Activated T-helper 17 cell treated with anti-CD3 and anti-CD28 coated beads, Interleukin-2, amount 50 U/mL, for 72 hours (primary cell): ENCODE data around the gene MPP2. TPM values are rescaled to one million over a fixed set of nuclear protein-coding genes. Genes with fewer than 3 reads are reported as not detected.
"Not testable (repeated sequence)": the region's sequence is repeated elsewhere in the genome, so short reads cannot be mapped to it uniquely, and the experiment has no call there.

Experiments used
- ATAC-seq: fragments of 150-1000 bp; cut with Tn5 transposase; replicated peaks from 2 replicates; pipeline ENCODE4 v1.10.0; 2021; ENCODE audit warnings: mild to moderate bottlenecking, moderate library complexity
- H3K27ac Mint-ChIP-seq: one replicate; pipeline ENCODE4 v1.8.0; 2022; ENCODE audit warnings: mixed read lengths
- H3K27me3 Mint-ChIP-seq: one replicate; pipeline ENCODE4 v1.8.0; 2022; ENCODE audit warnings: mixed read lengths
- H3K36me3 Mint-ChIP-seq: one replicate; pipeline ENCODE4 v1.8.0; 2022; ENCODE audit warnings: low read depth, mild to moderate bottlenecking, mixed read lengths
- H3K4me1 Mint-ChIP-seq: one replicate; pipeline ENCODE4 v1.8.0; 2022; ENCODE audit warnings: mixed read lengths
- H3K4me3 Mint-ChIP-seq: one replicate; pipeline ENCODE4 v1.8.0; 2022; ENCODE audit warnings: mild to moderate bottlenecking, mixed read lengths
- H3K9me3 Mint-ChIP-seq: one replicate; pipeline ENCODE4 v1.8.0; 2022; ENCODE audit warnings: mixed read lengths
- total RNA-seq, 2 donors: library from RNA; stranded (reverse); gene quantifications; one replicate each; pipeline ENCODE4 v1.2.3, GENCODE V29; 2022

The MPP2 gene
- total RNA-seq, 2 donors from 2014 or later: 1.3 to 3.3 TPM

DNA sequence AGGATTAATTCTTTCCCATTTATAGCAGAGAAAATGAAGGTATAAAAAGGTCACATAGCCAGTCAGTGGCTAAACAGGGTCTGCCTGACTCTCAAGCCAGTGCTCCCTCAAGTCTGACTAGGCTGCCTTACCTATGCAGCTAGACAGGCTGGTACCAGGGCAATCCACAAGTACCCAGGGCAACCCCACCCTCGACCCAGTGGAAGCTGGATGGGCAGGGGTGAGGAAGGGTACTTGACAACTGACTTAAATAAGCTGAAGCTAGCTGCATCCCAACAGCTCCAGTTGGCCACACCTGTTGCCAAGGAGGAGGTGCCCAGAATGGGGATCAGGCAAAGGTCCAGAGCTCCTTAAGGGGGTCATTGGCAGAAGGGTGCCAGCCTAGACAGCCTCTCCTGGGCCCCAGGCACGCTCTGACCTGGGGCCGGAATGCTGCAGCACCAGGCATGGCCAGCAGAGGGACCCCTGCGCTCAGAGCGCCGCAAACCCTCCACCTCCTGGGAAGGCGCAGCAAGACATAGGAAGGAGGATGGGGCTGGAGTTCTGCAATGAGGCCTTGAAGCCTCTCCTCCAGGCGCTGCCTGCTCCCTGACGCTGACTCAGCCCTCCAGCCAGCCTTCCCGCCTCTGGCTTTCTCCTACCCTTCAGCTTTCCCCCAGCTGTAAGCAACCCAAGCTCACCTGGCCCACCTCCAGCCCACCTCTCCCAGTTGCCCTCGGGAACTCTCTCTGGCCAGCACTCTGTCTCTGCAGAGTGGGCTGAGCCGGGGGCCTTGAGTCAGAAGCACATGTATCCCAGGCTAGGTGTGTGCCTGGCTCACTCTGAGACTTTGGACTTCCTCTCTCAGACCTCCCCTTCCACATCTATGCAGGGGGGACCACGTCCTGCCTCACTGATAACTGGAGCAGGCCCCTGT, 28.8 kb downstream of the MPP2 start:
- peak; percentile 90 for ATAC-seq
- Mint-ChIP-seq H3K27ac (no peak overlapping the region), H3K27me3 (peaks cover 5% of the 10 kb centered on the region)

DNA sequence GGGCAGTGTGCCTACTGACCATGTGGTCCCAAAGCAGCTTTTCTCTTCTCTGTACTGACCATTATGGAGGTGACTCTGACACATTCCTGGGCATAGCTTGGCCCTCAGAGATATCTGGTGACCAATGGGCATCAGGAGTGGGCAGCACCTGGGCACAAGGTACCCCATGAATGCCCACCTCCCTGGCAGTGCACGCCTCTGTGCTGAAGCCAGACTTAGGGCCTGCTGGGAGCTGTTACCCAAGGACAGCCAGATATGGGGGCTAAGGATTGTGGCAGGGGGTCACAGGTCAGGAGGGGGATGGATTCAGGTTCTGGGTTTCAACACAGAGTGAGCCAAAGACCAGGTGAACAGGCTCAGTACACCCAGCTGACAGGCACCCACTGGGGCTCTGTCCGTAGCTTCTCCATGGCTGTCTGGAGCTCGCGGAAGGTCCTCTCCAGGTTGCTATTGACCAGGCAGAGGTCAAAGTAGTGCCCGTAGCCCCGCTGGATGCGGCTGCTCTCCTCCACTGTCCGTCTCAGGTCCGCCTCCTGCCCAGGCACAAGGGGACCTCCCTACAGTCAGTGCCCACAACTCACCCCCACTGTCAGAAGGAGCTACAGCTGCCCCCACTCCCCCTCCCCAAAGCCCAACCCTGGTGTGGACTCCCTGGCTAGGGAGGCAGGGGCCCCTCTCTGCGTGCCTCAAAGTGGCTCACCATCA, 29.7 kb downstream of the MPP2 start:
- H3K4me1 Mint-ChIP-seq: no peaks in the 10 kb centered on the region

More for the DNA sequence above, 28.8 kb downstream of the MPP2 start:
- Mint-ChIP-seq H3K9me3 (no peaks in the 10 kb centered on the region), H3K4me1 (no peaks in the 10 kb centered on the region), H3K4me3 (no peak overlapping the region), H3K36me3 (no peaks in the 10 kb centered on the region)

DNA sequence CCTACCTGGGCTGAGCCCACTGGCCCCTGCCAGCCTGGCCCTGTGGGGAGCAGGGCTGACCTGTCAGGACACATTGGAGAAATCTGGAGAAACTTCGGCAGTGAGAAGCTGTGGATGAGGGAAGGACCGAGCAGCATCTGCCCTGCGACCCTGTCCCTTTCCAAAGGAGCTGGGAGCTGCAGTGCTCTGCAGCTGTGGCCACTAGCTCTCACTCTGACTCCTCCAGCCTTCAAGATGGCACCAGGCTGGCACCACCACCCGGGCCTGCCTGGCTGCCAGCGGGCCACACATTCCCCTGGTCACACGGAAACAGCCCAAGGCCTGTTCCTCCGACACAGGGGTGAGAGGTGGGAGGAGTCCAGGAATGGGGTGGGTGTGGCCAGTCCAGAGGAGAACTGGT, 30.3 kb downstream of the MPP2 start:
- Mint-ChIP-seq H3K27ac (no peak overlapping the region), H3K27me3 (peaks cover 6% of the 10 kb centered on the region), H3K9me3 (no peaks in the 10 kb centered on the region), H3K36me3 (no peaks in the 10 kb centered on the region), H3K4me1 (no peaks in the 10 kb centered on the region), H3K4me3 (no peak overlapping the region)
- ATAC-seq: no peak

More for the DNA sequence above, 29.7 kb downstream of the MPP2 start:
- Mint-ChIP-seq H3K27ac (no peak overlapping the region), H3K4me3 (no peak overlapping the region), H3K27me3 (peaks cover 6% of the 10 kb centered on the region), H3K9me3 (no peaks in the 10 kb centered on the region), H3K36me3 (no peaks in the 10 kb centered on the region)
- no peak for ATAC-seq

DNA sequence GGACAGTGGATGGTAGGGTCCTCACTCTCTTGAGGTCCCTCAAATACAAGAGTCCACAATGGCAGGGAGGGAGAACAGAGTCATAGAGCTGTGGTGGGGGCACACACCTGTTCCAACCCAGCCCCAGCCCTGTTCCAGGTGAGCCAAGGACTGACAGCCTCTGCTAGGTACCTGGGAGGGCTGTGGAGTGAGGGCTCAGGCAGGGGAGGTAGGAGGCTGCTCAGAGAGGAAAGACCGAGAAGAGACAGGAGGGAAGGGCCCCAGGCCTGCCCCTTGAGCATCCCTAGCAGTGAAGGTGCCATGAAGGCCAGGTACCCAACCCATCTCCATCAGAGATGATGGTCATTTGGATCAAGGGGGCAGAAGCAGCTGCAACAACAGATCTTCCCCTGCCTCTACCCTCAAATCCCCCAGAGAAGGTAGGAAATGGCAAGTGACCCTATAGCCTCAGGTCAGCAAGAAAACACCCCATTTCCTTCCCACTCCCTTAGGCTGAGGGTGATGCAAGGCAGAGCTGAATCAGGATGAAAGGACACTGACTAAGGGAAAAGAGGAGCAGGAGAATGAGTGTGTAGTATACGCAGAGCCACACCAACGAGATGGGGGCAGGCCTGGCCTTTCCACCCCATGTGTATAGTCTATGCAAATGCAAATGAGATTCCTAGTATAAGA, 31.7 kb downstream of the MPP2 start:
- Mint-ChIP-seq H3K27me3 (peaks cover 6% of the 10 kb centered on the region), H3K27ac (no peak overlapping the region), H3K36me3 (no peaks in the 10 kb centered on the region), H3K9me3 (no peaks in the 10 kb centered on the region), H3K4me1 (no peaks in the 10 kb centered on the region), H3K4me3 (no peak overlapping the region)
- ATAC-seq: no peak

DNA sequence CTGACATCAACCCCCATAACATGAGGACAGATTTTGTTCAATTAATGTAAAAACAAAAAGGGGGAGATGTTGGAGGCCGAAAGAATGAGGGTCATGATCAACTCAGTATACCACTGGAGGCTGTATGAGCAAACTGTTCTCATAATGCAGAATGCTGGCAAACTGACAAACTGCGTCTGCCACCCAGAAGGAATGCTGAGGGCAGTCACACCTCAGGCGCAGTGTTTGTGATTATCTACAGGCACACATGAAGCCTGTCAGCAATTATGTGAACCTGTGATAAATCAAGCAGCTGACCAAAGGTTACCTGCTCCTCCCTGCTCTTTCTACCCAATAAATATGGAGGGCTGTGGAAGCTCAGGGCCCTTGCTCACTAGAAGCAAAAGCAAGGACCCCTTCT, 33.0 kb downstream of the MPP2 start:
- no peaks in the 10 kb centered on the region for H3K9me3 Mint-ChIP-seq
- ATAC-seq: no peak

DNA sequence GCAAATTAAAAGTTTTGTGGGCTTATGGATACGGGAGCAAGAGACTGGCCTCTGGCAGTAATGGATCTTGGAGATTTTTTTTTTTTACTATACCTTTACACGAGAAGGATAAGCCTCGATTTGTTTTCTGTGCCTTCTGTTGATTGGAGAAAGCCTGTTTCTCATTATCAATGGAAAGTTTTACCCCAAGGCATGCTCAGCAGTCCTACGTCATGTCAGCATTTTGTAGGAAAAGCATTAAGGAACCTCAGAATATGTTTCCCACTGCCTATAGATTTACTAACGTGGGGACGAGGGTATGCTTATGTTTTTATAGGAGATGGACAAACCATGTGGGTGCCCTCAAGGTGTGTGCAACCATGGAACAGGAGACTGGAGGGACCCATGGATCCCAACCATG, 33.5 kb downstream of the MPP2 start:
- Mint-ChIP-seq H3K36me3 (no peaks in the 10 kb centered on the region), H3K9me3 (no peaks in the 10 kb centered on the region), H3K27ac (no peak overlapping the region), H3K27me3 (peaks cover 7% of the 10 kb centered on the region), H3K4me3 (no peak overlapping the region), H3K4me1 (no peaks in the 10 kb centered on the region)
- ATAC-seq: no peak

More for the DNA sequence above, 33.0 kb downstream of the MPP2 start:
- H3K27me3 Mint-ChIP-seq: peaks cover 7% of the 10 kb centered on the region
- H3K36me3 Mint-ChIP-seq: no peaks in the 10 kb centered on the region
- no peaks in the 10 kb centered on the region for H3K4me1 Mint-ChIP-seq
- H3K27ac Mint-ChIP-seq: no peak overlapping the region
- H3K4me3 Mint-ChIP-seq: no peak overlapping the region

DNA sequence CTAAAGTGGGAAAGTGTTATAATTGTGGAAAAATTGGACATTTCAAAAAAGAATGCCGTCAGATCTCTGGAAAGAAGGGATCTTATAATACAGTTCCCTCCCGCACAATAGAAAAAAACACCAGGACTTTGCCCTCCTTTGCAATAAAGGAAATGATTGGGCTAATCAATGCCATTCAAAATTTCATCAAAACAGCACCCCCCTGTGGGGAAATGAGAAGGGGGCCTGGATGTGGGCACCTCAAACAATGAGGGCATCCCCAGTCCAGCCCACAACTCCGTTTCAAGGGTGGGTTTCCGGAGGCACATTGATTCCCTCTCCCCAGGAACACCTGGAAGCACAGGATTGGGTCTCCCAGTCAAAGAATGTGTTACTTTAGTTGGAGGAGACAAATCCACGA, 34.2 kb downstream of the MPP2 start:
- no peaks in the 10 kb centered on the region for H3K36me3 Mint-ChIP-seq
- no peak overlapping the region for H3K4me3 Mint-ChIP-seq
- H3K27ac Mint-ChIP-seq: no peak overlapping the region
- peaks cover 14% of the 10 kb centered on the region for H3K27me3 Mint-ChIP-seq
- no peaks in the 10 kb centered on the region for H3K4me1 Mint-ChIP-seq
- no peak for ATAC-seq
- no peaks in the 10 kb centered on the region for H3K9me3 Mint-ChIP-seq

DNA sequence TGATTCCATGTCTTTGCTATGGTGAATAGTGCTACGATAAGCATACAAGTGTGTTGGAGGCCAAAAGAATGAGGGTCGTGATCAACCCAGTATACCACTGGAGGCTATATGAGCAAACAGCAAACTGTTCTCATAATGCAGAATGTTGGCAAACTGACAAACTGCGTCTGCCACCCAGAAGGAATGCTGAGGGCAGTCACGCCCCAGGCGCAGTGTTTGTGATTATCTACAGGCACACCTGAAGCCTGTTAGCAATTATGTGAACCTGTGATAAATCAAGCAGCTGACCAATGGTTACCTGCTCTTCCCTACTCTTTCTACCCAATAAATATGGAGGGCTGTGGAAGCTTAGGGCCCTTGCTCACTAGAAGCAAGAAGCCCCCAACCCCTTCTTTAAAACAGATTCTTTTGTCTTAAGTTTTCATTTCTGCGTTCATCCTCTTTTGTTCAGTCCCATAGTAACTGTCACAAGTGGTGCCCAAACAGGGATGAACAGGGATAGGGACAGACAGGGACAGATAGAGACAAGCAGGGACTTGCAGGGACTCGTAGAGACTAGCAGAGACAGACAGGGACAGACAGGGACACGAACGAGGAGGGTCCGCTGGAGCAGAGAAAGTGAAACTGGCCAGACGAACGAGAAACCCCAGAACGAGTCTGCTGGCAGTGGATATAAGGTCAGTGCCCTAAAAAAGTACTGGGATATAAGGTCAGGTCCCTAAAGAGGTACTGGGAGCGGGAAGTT, 35.2 kb downstream of the MPP2 start:
- Mint-ChIP-seq H3K27ac (no peak overlapping the region), H3K9me3 (no peaks in the 10 kb centered on the region), H3K4me3 (no peak overlapping the region), H3K36me3 (no peaks in the 10 kb centered on the region), H3K4me1 (no peaks in the 10 kb centered on the region), H3K27me3 (peaks cover 22% of the 10 kb centered on the region)
- ATAC-seq: no peak

DNA sequence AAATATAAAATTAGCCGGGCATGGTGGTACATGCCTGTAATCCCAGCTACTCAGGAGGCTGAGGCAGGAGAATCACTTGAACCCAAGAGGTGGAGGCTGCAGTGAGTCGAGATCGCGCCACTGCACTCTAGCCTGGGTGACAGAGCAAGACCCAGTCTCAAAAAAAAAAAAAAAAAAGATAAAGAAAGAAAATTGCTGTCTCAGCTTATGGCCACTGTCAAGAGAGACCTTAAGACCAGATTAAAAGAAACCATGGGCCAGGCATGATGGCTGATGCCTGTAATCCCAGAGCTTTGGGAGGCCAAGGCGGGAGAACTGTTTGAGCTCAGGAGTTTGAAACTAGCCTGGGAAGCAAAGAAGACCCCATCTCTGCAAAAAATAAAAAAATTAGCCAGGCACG, 38.3 kb downstream of the MPP2 start:
- not testable (repeated sequence) for H3K27ac Mint-ChIP-seq, H3K36me3 Mint-ChIP-seq, H3K4me3 Mint-ChIP-seq, ATAC-seq, H3K4me1 Mint-ChIP-seq, H3K9me3 Mint-ChIP-seq
- peaks cover 26% of the 10 kb centered on the region for H3K27me3 Mint-ChIP-seq

DNA sequence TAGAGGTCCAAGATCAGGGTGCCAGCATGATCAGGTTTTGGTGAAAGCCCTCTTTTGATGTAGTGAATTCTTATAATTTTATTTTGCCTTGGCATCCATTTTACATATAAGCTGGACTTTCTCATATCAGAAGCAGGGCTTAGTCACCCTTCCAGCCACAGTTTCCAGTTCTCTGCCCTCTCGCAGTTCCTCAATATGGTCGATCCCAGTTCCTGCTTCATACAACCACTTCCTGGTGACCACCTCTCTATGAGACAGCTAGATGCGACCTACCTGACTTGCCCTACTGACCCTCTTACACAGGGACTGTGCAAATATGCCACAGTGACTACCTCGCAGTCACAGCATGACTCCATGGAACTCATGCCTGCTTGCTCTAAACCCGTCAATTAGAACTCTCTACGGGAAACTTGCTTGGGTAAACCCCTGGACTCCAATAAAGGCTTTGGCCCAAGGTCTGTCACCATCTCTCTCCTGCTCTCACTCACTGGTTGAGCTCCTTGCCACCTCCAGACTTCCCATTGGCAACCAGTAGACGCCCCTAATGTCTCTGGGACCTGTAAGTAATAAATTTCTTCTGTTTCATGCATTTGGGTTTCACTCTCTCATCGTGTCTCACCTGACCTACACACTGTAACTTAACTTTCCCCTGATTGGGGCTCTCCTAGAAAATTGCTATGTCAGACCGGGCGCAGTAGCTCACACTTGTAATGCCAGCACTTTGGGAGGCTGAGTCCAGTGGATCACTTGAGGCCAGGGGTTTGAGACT, 38.9 kb downstream of the MPP2 start:
- Mint-ChIP-seq H3K36me3 (no peaks in the 10 kb centered on the region), H3K27ac (no peak overlapping the region), H3K27me3 (peaks cover 23% of the 10 kb centered on the region), H3K4me3 (no peak overlapping the region), H3K4me1 (no peaks in the 10 kb centered on the region), H3K9me3 (no peaks in the 10 kb centered on the region)
- no peak for ATAC-seq

DNA sequence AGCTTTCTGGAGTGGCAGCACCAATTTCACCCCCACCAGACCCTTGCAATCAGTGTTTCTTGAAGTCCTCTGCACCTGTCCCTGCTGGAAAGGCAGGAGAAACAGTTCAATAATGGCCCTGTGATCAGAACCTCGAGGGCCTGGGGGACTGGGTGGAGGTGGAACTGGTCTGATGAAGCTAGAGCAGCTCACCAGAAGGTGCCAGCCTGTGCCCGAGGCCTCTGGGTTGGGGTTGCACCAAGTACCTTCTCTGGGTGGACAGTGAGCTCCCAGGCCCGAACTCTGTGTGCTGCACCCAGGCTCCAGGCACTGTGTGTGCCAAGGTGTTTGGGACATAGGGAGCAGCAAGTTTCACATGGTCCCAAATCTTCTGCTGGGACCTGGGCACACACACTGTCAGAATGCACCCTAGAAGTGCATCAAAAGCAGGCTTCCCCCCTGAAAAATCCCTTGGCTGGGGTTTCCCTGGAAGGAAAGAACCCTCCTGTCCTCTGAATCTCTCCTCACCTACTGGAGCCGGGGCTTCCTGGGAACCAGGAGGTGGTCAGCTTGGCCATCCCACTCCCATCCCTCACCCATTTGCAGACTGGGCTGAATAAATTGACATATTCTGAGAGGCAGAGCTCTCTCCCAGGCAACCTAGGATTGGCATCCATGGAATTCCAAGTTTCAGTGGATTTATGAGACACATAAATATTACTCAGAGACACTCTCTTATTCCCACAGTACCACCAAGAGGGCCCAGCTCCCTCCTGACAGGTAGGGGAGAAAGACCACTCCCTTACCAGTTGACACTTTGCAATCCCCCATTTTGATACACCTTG, 43.0 kb downstream of the MPP2 start:
- H3K27ac Mint-ChIP-seq: no peak overlapping the region
- H3K4me3 Mint-ChIP-seq: no peak overlapping the region
- H3K36me3 Mint-ChIP-seq: no peaks in the 10 kb centered on the region
- no peaks in the 10 kb centered on the region for H3K4me1 Mint-ChIP-seq
- no peak for ATAC-seq
- H3K27me3 Mint-ChIP-seq: peaks cover 23% of the 10 kb centered on the region
- no peaks in the 10 kb centered on the region for H3K9me3 Mint-ChIP-seq

DNA sequence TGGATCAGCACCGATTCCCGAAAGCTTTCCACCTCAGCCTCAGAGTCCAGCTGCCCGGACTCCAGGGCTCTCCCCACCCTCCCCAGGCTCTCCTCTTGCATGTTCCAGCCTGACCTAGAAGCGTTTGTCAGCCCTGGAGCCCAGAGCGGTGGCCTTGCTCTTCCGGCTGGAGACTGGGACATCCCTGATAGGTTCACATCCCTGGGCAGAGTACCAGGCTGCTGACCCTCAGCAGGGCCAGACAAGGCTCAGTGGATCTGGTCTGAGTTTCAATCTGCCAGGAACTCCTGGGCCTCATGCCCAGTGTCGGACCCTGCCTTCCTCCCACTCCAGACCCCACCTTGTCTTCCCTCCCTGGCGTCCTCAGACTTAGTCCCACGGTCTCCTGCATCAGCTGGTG, 45.4 kb downstream of the MPP2 start:
- Mint-ChIP-seq H3K27ac (no peak overlapping the region), H3K36me3 (no peaks in the 10 kb centered on the region)
- no peak for ATAC-seq

More for the DNA sequence above, 45.4 kb downstream of the MPP2 start:
- Mint-ChIP-seq H3K4me3 (no peak overlapping the region), H3K27me3 (peaks cover 11% of the 10 kb centered on the region), H3K4me1 (no peaks in the 10 kb centered on the region), H3K9me3 (no peaks in the 10 kb centered on the region)
